ENCODE results near the gene ACSL1.

GRCh38 chr4:184850018-184850417 lies 24.2 kb upstream of the ACSL1 start:
- no peak for TF ChIP-seq GATA3 (IDR thresholded peaks at IDR 0.05; ENCODE audit: low read depth, low read length)
- no peak for TF ChIP-seq GATA2 (IDR thresholded peaks at IDR 0.05; ENCODE audit: low read depth, low read length)
